H1 (cell line): Measurements from ENCODE around the gene C9orf152. TPM values are rescaled to one million over a fixed set of nuclear protein-coding genes. Genes with fewer than 3 reads are reported as not detected.

Source experiments
- MAFK ChIP-seq: IDR thresholded peaks from 2 replicates; pipeline ENCODE4 v1.6.1; 2012; ENCODE audit warnings: low read depth, mild to moderate bottlenecking, improper control_type of control experiment, low read length
- NANOG ChIP-seq: IDR thresholded peaks from 2 replicates; pipeline ENCODE4 v1.6.1; 2011; ENCODE audit warnings: low read length, low read depth, mild to moderate bottlenecking, inconsistent platforms; ENCODE audit not compliant: insufficient read depth, poor library complexity, severe bottlenecking
- RNF2 ChIP-seq: fragments of 200-900, 300-1000 bp; sonication (generic); IDR thresholded peaks from 2 replicates; pipeline ENCODE4 v1.7.1; 2016; ENCODE audit warnings: borderline replicate concordance, low read depth, mild to moderate bottlenecking, antibody characterized with exemption, low read length; ENCODE audit not compliant: poor library complexity, severe bottlenecking; ENCODE audit errors: missing control alignments
- SIN3A ChIP-seq, 2 experiments: IDR thresholded peaks in 1 of 2; conservative IDR thresholded peaks in 1 of 2; 2 replicates each; pipeline ENCODE4 v1.6.1; 2011 to 2012; ENCODE audit warnings: low read length in 2 of 2, improper control_type of control experiment in 1 of 2, low read depth in 1 of 2, mild to moderate bottlenecking in 1 of 2
- TEAD4 ChIP-seq: IDR thresholded peaks from 2 replicates; pipeline ENCODE4 v1.6.1; 2012; ENCODE audit warnings: low read depth, low read length, inconsistent platforms, mixed read lengths
- polyA plus RNA-seq, 7 experiments: library from polyadenylated mRNA; depleted of rRNA in 3 of 7; stranded (reverse) in 5 of 7; unstranded in 2 of 7; fragments of >200 nt in 5 of 7; fragments of 200-250 nt in 2 of 7; gene quantifications; 1 replicate in 5 of 7; 2 replicates in 1 of 7; 4 replicates in 1 of 7; pipeline versions ENCODE4 v1.2.1 to v1.2.3, GENCODE V29; 2011 to 2013; ENCODE audit warnings: missing spikeins in 2 of 7, mixed read lengths in 2 of 7
- total RNA-seq: library from RNA; stranded (reverse); fragmentation: NEBNext Ultra II Directional; extraction: Animal tissue kit (Norgen Biotek cat#: 25700); gene quantifications from 2 replicates; pipeline ENCODE4 v1.2.1, GENCODE V29; 2021
- TF ChIP-seq, protein P1 (sequence below), 3 experiments: IDR thresholded peaks; 1 replicate in 2 of 3; 2 replicates in 1 of 3; pipeline versions ENCODE4 v1.5.1 to v1.6.1; 2011; ENCODE audit warnings: low read length in 3 of 3, mild to moderate bottlenecking in 3 of 3, inconsistent platforms in 2 of 3, low read depth in 1 of 3, moderate library complexity in 1 of 3; ENCODE audit not compliant: insufficient read depth in 1 of 3; ENCODE audit errors: control extremely low read depth in 1 of 3

C9orf152 gene
- total and polyA plus RNA-seq, 2 of the 8 experiments (the other 6 are each of a cell fraction or from before 2014, with no cell fraction given): not detected

DNA sequence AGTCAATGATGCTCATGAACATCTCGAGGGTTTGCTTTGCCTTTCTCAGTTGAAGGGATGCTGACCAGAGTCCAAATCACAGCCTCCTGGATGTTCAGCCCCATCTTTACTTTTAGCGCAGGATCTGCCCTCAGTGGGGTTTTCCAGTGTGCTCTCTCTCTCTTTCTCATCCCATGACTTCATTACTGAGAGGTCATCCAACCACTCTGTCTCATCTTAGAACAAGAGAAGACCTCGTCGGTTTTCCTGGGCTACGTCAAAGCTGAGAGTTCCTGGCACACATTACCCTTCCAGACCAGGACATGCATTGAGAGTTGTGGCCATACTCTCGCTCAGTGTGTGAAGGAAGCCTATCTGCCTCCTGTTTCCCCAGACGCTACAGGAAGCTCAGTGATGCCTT lies 47.3 kb downstream of the C9orf152 start (continued):
- TF ChIP-seq SIN3A (conservative IDR thresholded peaks at IDR 0.05 in 1 of 2, IDR thresholded peaks at IDR 0.05 in 1 of 2; ENCODE audit: low read depth in 1 of 2, low read length in 2 of 2) (no peak), RNF2 (no peak), NANOG (no peak), MAFK (no peak), TEAD4 (no peak)
- TF ChIP-seq, protein P1, sequence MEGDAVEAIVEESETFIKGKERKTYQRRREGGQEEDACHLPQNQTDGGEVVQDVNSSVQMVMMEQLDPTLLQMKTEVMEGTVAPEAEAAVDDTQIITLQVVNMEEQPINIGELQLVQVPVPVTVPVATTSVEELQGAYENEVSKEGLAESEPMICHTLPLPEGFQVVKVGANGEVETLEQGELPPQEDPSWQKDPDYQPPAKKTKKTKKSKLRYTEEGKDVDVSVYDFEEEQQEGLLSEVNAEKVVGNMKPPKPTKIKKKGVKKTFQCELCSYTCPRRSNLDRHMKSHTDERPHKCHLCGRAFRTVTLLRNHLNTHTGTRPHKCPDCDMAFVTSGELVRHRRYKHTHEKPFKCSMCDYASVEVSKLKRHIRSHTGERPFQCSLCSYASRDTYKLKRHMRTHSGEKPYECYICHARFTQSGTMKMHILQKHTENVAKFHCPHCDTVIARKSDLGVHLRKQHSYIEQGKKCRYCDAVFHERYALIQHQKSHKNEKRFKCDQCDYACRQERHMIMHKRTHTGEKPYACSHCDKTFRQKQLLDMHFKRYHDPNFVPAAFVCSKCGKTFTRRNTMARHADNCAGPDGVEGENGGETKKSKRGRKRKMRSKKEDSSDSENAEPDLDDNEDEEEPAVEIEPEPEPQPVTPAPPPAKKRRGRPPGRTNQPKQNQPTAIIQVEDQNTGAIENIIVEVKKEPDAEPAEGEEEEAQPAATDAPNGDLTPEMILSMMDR (IDR thresholded peaks at IDR 0.05; ENCODE audit: control extremely low read depth in 1 of 3, insufficient read depth in 1 of 3, low read depth in 1 of 3, low read length in 3 of 3): no peak
